Measurements from ENCODE around the gene ROR2. TPM values are rescaled to one million over a fixed set of nuclear protein-coding genes. Genes with fewer than 3 reads are reported as not detected.

The ROR2 gene
- total and polyA plus RNA-seq, 4 donors, result 0.13 to 0.84 (median 0.52) TPM

- Histone ChIP-seq H3K4me3 (ENCODE audit: low read depth in 1 of 3, low read length in 3 of 3) (no peak overlapping the region), H3K27ac (ENCODE audit: low read depth in 1 of 2, low read length in 2 of 2) (no peak overlapping the region), H3K27me3 (ENCODE audit: control insufficient read depth in 4 of 4, insufficient read depth in 4 of 4, low read length in 3 of 4) (peaks cover 0 to 5% (median 0%) of the 10 kb centered on the region in 4 donors), H3K36me3 (ENCODE audit: control insufficient read depth in 4 of 4, insufficient read depth in 3 of 4, low read depth in 1 of 4, low read length in 3 of 4) (no peaks in the 10 kb centered on the region), H3K4me1 (ENCODE audit: control insufficient read depth in 4 of 4, insufficient read depth in 4 of 4, low read length in 3 of 4) (peaks cover 0 to 3% (median 2%) of the 10 kb centered on the region in 4 donors), H3K9me3 (ENCODE audit: control insufficient read depth in 4 of 4, low read length in 3 of 4) (no peaks in the 10 kb centered on the region), H3K9ac (ENCODE audit: low read depth in 1 of 2, low read length in 2 of 2) (no peak overlapping the region)
- no peak for DNase-seq (ENCODE audit: low spot score)
- TF ChIP-seq FOXA1 (IDR thresholded peaks at IDR 0.05) (no peak), CTCF (IDR thresholded peaks at IDR 0.05; ENCODE audit: low read depth, low read length, missing input control) (no peak), REST (IDR thresholded peaks at IDR 0.05) (no peak), GABPA (IDR thresholded peaks at IDR 0.05 in 1 of 2, conservative IDR thresholded peaks at IDR 0.05 in 1 of 2) (no peak), SP1 (IDR thresholded peaks at IDR 0.05) (no peak), ZBTB33 (IDR thresholded peaks at IDR 0.05) (no peak), ATF3 (IDR thresholded peaks at IDR 0.05) (no peak)
- WGBS, result 41% methylated on average over 3 of the region's 3 CpGs
Measured at GRCh38 chr9:91562416-91562815, 387.6 kb downstream of the ROR2 start.

GRCh38 chr9:91560301-91560700 is 389.7 kb downstream of the ROR2 start:
- Histone ChIP-seq H3K9ac (ENCODE audit: low read depth in 1 of 2, low read length in 2 of 2) (no peak overlapping the region), H3K4me1 (ENCODE audit: control insufficient read depth in 4 of 4, insufficient read depth in 4 of 4, low read length in 3 of 4) (no peaks in the 10 kb centered on the region), H3K27me3 (ENCODE audit: control insufficient read depth in 4 of 4, insufficient read depth in 4 of 4, low read length in 3 of 4) (peaks cover 0 to 5% (median 0%) of the 10 kb centered on the region in 4 donors), H3K36me3 (ENCODE audit: control insufficient read depth in 4 of 4, insufficient read depth in 3 of 4, low read depth in 1 of 4, low read length in 3 of 4) (no peaks in the 10 kb centered on the region), H3K4me3 (ENCODE audit: low read depth in 1 of 3, low read length in 3 of 3) (no peak overlapping the region), H3K27ac (ENCODE audit: low read depth in 1 of 2, low read length in 2 of 2) (no peak overlapping the region), H3K9me3 (ENCODE audit: control insufficient read depth in 4 of 4, low read length in 3 of 4) (no peaks in the 10 kb centered on the region)
- WGBS, result 82% methylated on average over 2 of the region's 2 CpGs
- DNase-seq (ENCODE audit: low spot score), result no peak
- TF ChIP-seq HNF4G (IDR thresholded peaks at IDR 0.05), result no peak
- no peak for TF ChIP-seq RAD21 (IDR thresholded peaks at IDR 0.05)
- TF ChIP-seq YY1 (IDR thresholded peaks at IDR 0.05), result no peak
- no peak for TF ChIP-seq CTCF (IDR thresholded peaks at IDR 0.05; ENCODE audit: low read depth, low read length, missing input control)
- TF ChIP-seq HNF4A (conservative IDR thresholded peaks at IDR 0.05), result no peak
- TF ChIP-seq ATF3 (IDR thresholded peaks at IDR 0.05), result no peak
- no peak for TF ChIP-seq FOXA2 (IDR thresholded peaks at IDR 0.05)
- TF ChIP-seq EGR1 (IDR thresholded peaks at IDR 0.05; ENCODE audit: low read depth in 2 of 2), result no peak
- no peak for TF ChIP-seq GABPA (IDR thresholded peaks at IDR 0.05 in 1 of 2, conservative IDR thresholded peaks at IDR 0.05 in 1 of 2)
- no peak for TF ChIP-seq SP1 (IDR thresholded peaks at IDR 0.05)
- TF ChIP-seq FOXA1 (IDR thresholded peaks at IDR 0.05), result no peak
- TF ChIP-seq MAX (IDR thresholded peaks at IDR 0.05), result no peak
- no peak for TF ChIP-seq REST (IDR thresholded peaks at IDR 0.05)
- TF ChIP-seq JUND (IDR thresholded peaks at IDR 0.05), result no peak
- TF ChIP-seq TAF1 (conservative IDR thresholded peaks at IDR 0.05), result no peak

All from liver (tissue), 9 donors.